Fibroblast of upper back skin (primary cell): ENCODE results near the gene KRTAP10-2.
"Not testable (repeated sequence)": the region's sequence is repeated elsewhere in the genome, so short reads cannot be mapped to it uniquely, and the experiment has no call there.

ENCODE experiments used
- DNase-seq: peaks from one replicate; pipeline ENCODE4 v3.0.0-alpha.2; 2013

KRTAP10-2 gene

DNA sequence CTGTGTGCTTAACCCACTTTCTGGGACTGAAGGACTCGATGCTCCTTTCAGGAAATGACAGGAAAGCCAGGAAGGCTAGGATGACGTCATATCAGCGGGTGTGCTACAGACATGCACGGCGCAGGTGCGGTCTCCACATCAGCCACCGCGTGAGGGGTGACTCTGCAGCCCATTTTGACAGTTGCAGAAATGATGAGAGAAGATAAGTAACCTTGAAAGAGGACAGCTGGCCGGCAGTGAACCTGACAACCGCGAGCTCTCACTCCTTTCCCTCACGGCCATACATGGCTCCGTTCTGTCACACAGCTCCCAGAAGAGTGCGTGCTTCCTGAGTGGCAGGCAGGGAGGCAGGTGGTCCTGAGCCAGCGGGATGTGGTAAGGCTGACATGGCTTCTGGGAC is 30.8 kb upstream of the KRTAP10-2 start:
- no peak for DNase-seq

DNA sequence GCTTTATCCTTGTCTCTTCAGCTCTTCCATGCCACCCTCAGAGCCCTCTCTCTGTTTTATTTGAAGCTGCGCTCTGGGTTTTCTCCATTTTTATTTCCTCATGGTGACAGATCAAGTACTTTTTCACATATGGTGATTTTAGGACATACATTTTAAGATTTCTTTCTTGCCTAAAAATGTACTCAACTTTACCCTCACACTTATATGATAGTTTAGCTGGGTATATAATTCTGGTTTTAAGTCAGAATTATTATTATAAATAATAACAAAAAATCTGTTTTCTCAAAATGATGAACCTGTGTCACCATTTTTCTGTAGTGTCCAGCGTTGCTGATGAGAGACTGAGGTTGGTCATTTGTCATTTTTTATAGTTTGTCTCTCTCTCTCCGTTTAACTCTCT is 29.9 kb upstream of the KRTAP10-2 start:
- no peak for DNase-seq

DNA sequence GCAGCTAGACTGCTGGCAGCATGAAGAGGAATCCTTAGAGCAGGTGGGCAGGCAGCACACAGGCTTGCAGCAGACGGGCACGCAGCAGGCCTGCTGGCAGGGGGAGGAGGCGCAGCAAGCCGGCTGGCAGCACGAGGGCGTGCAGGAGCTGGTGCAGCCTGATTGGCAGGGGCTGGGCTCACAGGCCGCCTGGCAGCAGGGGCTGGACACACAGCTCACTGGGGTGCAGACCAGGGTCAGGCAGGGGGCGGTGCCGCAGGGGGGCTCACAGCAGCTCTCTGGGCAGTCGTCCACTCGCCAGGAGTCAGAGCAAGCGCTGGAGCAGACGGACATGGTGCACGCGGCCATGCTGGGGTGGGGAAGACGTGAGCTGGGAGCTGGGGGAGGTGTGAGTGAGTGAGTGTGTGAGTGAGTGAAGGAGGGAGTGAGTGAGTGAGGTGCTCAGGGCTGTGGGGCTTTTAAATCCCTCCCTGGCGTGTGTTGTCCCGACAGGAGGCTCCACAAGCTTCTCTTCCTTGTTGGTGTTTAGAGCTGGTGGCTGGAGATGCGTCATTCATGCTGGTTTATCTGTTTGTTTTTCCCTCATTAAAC is 29.0 kb upstream of the KRTAP10-2 start, which contains the start of gene KRTAP10-5:
TSS of gene KRTAP10-5 (minus strand) at position 374 of the 591 bp plus-strand sequence. CDS start at position 348, 26 bp downstream.
- not testable (repeated sequence) for DNase-seq

DNA sequence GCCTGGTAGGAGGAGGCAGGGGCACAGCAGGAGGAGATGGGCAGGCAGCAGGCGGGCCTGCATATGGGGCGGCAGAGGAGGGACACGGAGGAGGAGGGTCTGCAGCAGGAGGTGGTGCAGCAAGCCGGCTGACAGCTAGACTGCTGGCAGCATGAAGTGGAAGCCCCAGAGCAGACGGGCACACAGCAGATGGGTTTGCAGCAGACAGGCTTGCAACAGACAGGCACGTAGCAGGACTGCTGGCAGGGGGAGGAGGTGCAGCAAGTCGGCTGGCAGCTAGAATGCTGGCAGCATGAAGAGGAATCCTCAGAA is 28.5 kb upstream of the KRTAP10-2 start:
- no peak for DNase-seq

DNA sequence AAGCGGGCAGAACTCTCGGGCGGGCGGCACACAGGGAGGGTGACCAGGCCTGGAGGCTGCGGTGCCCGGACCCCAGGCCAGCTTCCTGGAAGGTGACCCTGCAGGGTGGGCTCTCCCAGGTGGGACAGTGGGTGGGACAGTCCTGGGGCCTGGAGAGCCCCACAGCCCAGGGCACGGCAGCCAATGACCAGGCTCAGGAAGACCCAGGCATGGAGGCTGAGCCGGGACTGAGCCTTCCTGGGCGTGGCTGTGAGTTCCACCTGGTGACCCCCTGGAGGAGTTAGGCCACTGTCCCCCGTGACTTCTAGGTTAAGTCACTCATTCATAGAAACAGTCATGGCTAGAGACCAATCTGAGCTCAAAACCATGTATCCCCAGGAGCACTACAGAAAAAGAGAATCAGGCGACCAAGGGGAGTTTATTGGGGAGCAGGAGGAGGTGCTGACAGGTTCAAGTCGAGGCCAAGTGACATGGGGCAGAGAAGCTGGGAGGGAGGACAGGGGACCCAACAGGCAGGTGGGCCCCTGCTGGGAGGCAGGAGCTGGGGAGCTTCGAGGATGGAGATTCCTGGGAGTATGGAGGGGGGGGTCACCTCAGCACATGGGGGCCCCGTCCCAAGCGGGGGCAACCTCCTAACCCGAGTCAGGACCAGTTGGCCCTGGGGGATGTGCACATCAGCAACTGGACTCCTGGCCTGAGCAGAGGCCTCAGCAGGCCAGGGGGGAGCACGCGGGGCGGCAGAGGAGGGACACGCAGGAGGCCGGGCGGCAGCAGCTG is 27.9 kb upstream of the KRTAP10-2 start:
- no peak for DNase-seq

DNA sequence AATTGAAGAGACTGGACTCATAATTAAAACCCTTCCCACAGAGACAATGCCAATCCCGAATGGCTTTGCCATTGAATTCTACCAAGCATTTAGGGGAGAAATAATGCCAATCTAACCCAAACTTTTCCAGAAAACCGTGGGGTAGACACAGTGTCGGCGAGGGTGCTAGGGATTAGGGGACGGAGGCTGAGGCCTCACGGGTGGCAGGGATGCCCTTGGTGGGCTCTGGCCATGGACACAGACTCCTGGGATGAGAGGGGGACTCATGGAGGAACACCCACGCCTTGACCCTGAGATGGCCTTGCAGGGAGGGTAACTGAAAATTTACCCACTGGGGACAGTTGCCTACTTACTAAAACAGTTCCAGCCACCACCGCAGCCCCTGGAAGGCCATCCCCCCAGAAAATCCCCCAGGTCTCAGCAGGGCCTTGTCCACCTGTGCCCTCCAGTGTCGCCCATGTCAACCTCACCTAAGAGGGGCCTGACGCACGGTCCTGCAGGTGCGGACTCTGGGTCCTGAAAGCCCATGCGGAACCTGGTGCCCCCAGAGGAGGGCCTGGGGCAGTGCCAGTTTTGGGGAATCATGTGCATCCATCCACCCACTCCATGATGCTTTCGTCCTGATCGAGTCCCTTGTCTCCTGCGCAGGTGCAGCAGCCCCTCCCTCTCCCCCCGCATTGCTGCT is 27.2 kb upstream of the KRTAP10-2 start:
- no peak for DNase-seq

DNA sequence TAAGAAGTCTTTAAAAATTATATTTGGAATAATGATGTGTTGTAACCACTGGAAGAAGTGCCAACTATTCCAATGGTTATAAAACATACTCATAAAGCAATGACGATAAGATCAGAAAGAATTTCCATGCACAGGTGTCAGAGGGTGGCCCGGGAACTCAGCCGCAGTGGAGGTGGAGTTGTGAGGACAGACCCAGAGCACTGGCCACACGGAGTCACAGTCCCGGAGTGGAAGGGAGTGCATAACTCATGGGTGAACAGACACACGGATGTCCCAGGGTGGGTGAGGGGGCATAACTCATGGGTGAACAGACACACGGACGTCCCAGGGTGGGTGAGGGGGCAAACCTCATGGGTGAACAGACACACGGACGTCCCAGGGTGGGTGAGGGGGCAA is 24.7 kb upstream of the KRTAP10-2 start:
- no peak for DNase-seq

DNA sequence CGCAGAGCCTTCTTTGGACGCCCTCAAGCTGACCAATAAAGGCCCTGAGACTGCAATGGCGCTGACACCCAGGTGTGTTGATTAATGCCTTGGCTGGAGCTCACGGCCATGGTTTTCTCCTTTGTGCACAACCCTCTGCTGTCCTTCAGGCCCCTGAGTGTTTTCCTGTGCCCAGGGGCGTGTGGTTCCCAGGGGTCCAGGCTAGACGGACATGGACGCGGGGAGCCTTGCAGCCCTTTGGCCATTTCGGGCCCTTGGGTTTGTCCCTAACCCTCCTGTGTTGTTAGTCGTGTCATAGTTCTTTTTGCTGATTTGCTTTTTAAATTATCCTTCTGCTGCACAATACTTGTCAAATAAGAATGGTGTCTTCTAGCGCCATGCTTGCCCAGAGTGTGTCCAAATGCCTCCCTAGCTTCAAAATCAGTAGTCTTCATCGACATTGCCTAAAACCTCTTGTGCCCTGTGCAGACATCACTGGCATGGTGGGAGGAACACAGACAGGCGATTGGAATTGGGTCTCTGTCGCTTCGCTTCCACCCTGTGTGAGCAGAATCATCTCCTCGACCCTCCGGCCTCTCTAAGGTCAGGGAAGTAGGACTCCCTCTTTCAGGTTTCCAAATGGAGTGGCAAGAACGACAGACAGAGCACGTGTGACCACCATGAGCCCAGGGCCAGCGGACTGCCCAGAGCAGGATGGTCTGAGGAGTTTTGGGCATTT is 24.2 kb upstream of the KRTAP10-2 start:
- no peak for DNase-seq

DNA sequence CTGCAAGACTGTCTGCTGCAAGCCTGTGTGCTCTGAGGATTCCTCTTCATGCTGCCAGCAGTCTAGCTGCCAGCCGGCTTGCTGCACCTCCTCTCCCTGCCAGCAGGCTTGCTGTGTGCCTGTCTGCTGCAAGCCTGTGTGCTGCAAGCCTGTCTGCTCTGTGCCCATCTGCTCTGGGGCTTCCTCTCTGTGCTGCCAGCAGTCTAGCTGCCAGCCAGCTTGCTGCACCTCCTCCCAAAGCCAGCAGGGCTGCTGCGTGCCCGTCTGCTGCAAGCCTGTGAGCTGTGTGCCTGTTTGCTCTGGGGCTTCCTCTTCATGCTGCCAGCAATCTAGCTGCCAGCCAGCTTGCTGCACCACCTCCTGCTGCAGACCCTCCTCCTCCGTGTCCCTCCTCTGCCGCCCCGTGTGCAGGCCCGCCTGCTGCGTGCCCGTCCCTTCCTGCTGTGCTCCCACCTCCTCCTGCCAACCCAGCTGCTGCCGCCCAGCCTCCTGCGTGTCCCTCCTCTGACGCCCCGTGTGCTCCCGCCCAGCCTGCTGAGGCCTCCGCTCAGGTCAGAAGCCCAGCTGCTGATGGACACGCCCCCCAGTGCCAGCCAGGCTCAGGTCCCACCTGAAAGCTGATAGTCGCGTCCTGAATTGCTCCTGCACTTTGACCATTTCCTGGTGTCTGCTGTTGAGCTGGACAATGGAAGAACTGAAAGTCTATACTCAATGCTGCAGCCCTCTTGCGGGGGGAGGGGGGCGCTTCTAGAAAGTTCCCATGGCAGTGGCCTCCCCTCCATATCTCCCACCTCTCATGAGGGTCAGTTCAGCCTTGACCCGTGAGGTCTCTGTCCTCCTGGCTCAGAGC is 23.4 kb upstream of the KRTAP10-2 start:
- no peak for DNase-seq

DNA sequence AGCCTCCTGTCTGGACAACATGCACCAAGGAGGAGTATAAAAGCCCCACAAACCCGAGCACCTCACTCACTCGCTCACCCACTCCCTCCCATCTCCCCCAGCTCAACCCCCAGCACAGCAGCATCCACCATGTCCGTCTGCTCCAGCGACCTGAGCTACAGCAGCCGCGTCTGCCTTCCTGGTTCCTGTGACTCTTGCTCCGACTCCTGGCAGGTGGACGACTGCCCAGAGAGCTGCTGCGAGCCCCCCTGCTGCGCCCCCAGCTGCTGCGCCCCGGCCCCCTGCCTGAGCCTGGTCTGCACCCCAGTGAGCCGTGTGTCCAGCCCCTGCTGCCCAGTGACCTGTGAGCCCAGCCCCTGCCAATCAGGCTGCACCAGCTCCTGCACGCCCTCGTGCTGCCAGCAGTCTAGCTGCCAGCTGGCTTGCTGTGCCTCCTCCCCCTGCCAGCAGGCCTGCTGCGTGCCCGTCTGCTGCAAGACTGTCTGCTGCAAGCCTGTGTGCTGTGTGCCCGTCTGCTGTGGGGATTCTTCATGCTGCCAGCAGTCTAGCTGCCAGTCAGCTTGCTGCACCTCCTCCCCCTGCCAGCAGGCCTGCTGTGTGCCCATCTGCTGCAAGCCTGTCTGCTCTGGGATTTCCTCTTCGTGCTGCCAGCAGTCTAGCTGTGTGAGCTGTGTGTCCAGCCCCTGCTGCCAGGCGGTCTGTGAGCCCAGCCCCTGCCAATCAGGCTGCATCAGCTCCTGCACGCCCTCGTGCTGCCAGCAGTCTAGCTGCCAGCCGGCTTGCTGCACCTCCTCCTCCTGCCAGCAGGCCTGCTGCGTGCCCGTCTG is 22.5 kb upstream of the KRTAP10-2 start, which contains the start of gene KRTAP10-4:
TSS of gene KRTAP10-4 (plus strand) at position 100 of the 827 bp plus-strand sequence. CDS start at position 130, 30 bp downstream.
- DNase-seq: not testable (repeated sequence)

DNA sequence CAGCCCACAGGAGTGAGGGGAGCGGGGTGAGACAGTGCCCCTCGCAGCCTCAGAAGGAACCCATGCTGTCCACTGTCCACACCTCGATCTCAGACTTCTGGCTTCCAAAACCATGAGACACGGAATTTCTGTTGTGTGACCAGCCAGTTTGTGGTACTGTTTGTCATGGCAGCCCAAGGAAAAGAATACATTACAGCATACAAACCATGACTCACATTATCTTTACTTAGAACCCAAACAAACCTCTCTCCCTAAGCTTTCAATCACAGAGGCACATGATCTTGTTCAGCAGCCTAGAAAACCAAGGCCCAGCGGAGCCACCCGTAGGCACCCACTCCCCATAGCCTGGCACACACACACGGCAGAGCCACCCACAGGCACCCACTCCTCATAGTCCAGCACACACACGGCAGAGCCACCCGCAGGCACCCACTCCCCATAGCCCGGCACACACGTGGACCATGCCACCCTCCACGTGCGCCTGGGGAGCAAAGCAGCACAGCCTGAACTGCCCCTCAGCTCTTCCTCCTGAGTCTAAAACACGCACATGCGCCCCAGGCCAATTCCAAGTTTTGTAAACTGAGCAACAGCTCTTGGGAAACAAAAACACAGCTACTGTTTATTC is 21.8 kb upstream of the KRTAP10-2 start:
- DNase-seq: no peak

DNA sequence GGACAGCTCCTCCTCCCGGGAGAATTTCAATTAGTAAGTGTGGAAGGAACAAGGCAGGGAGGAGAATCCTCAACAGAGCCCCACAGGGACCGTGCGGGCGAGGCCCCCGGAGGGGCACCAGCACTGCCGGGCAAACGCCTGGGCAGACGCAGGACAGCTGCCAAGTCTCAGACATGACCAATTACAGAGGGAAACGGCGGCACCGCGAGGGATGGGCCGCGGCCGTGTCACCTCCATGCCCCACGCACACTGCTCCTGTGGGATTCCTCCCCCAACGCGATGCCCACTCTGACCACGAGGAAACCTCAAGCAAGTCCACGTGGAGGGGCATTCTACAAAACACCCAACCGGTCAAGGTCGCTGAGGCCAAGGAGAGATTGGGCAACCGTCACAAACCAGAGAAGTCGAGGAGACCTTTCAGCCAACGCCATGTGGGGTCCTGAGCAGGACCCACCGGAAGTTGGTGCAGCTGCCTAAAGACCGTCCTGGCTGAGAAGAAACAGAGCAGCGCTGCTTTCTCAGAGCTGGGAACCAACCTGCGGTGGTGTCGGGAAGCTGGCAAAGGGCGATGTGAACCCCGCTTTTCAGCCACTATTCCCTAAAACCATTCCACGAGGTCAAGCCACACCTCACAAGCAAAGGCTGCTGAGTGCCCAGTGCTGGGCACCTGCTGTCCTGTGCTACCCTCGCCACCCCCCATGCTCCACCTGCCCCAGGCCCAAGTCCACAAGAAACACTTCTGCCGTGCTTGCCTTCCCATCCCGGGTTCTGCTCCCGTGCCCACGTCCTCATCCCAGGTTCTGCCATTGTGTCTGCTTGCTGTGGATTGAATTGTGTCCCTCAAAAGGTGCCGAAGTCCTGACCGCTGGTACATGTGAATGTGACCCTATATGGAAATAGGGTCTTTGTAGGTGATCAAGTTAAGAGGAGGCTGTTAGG is 20.8 kb upstream of the KRTAP10-2 start:
- no peak for DNase-seq

DNA sequence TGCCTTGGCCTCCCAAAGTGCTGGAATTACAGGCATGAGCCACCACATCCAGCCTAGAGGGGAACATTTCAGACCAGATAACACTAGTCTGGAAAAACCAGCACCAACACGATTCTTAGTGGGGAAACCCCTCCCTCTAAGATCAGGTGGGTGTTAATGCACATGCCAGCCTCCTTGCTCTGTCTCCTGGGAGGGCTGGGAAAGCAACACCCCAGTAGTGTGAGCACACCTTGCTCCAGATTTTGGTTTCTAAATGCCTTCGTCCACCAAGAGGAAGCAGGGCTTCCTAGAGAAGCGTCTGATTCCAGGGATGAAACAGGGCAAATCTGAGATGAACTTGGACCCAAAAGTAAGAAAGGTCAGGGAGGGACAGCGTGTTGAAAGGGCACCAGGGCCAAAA is 20.0 kb upstream of the KRTAP10-2 start:
- DNase-seq: no peak

DNA sequence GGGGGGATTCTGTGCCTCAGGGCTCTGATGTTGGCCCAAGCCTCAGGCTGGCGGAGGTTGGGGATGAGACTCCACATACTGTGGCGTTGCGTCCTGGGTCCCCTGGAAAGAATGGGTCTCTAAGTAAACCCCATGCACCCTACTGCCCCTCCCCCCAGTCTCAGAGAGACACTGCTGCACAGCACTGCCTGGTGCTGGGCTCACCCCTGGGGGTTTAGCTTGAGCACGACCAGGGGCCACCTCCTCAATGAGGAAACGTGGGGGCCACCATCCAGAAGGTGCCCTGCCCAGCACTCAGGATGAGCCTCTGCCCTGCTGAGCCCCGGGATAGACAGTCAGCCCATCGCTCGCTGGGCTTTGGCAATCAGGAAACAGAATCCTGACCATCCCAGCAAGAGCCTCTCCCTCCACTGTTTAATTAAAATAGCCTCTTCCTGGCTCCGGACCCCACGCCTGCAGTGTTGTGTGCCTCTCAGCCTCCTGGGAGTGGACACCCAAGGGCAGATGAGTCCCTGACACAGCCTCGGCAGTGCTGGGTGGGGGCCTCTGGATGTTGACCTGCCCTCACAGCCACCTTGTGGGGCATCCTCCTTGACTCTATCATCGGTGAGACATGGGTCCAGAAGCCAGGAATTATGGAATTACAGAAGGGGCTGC is 18.7 kb upstream of the KRTAP10-2 start:
- DNase-seq: no peak

DNA sequence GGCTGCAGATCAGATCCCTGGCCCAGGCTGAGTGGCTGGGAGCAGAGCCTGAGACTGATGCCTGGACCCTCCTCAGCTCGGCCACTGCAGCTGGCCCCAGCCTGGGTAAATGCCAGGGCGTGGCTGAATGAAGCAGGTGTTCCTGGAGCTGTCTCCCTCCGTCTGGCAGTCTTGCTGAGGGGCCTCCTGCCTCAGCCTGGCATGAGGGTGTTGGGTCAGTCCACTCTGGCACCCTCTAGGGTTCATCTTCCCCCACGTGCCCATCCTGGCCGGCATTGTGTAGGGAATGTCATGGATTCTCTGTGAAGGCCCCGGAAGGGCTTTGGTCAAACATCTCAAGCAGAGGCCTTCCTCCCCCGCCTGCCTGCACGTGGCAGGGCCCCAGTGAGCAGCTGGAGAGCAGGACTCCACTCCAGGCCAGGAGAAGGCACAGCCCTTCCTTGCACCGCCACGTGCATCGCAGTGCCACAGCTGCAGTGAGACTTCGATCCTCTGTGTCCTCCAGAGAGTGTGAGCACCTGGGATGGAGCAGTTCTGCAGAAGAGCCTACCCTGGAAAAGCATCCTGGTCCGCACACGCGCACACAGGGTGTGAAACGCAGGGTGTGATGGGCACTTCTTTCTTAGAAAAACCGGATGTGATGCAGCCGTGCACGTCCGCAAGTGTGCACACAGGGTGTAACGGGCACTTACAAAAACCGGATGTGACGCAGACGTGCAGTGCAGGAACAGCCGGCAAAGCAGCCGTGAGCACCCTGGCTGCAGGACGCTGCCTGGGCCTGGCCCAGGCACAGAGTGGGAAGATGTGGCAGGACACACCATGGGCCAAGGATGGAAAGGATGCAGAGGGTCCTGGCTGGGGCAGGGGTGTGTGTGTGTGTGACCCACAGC is 17.6 kb upstream of the KRTAP10-2 start:
- DNase-seq: no peak

DNA sequence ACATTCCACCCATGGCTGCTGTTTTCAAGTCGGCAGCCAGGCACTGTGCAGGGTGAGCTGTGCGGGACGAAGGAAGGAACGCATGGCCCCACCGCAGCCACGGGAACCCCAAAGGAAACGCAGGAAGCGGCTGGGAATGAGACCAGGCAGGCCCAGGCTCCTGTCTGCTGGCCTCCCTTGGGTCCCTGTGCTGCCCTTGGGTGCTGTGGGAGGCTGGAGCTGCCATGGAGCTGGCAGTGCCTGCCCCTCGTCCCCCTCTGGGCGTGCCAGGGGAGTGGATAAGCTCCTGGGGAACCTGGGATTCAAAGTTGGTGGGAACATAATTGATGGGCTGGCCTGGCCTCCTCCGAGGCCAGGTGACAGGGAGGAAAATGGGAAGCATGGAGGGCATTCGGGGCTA is 17.0 kb upstream of the KRTAP10-2 start:
- DNase-seq: no peak

DNA sequence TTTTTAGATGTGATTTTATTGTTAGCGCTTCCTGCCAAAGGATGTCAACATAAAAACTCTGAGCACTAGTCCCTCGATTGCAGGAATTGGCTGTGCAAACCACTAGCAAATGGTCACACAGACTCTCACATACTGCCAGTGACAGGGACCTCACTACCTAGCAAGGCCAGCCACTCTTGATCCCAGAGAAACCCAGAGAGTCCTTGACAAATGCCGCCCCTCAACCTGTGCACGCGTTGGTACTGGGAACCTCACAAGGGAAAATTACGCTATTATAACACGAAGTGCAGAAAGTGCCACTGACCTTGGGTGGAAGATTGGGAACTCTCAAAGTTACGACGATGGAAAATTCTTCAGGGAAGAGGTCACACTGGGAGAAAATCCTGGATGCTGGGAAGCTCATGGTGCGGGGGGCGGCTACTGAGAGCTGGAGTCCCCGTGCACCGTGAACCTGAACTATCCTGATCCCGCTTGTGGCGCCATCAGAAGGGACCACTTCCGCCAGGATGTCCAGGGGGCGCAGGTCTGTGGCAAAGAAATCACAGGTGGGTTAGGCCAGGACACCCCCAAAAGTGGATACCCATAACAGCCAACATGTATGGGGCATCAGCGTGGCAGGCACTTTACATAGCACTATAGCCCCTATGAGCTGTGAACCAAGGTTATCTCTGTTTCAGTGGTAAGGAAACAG is 16.3 kb upstream of the KRTAP10-2 start:
- DNase-seq: no peak

DNA sequence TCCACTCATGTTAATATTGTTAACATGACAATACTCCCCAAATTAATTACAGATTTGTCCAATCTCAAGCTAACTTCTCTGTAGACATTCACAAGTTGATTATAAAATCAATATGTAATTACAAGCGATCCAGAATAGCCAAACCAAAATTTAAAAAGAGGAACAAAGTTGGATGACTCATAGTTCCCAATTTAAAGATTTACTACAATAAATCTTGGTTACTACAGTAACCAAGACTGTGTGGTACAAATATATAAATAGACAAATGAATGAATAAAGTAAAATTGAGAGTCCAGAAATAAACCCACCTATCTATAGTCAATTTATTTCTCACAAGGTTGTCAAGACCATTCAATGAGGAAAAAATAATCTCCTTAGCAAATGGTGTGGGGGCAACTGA is 15.1 kb upstream of the KRTAP10-2 start:
- DNase-seq: no peak
